ENCODE data around the gene OLFM1.

DNA sequence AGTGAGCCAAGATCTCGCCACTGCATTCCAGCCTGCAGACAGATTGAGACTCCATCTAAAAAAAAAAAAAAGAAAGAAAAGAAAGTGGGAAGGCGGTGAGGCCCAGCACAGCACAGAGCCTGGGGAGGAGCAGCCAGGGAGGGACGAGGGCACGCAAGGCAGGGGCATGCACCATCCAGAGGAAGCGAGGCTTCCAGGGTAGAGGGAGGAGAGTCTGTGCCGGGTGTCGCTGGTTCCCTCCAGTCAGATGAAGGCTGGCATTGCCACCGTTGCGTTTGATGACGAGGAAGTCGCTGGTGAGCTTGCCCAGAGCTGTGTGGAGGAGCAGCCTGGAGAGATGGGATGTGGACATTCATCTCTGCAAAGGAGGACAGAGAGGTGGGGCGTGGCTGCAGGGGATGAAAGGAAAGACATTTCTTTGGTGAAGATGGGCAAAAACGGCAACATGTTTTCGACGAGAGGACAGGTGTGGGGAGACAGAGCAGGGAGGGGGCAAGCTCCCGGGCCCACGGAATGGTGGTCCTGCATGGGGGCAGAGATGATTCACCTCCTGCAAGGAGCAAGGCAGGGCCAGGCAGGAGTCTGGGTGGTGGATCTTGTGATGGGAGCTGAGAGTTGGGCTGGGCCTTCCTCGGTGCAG, 18.6 kb upstream of the OLFM1 start:
- TF ChIP-seq CTCF (IDR thresholded peaks at IDR 0.05 in 2 of 3, conservative IDR thresholded peaks at IDR 0.05 in 1 of 3; ENCODE audit: borderline replicate concordance in 1 of 3, insufficient read depth in 1 of 3, low read depth in 2 of 3, low read length in 2 of 3) = no peak
- TF ChIP-seq REST (IDR thresholded peaks at IDR 0.05; ENCODE audit: low read depth) = no peak
